Stimulated activated CD4-positive, alpha-beta T cell treated with anti-CD3 and anti-CD28 coated beads, Interleukin-2, amount 100 ng/mL, for 24 hours (primary cell): ENCODE measurements around the gene DENND2A.
A peak's percentile ranks its signal among the peaks of the same experiment; 100 is the strongest.
"Not testable (repeated sequence)": the region's sequence is repeated elsewhere in the genome, so short reads cannot be mapped to it uniquely, and the experiment has no call there.

Experiments used
- DNase-seq, 2 donors: peaks; one replicate each; pipeline ENCODE4 v3.0.0-alpha.2; 2020

DENND2A gene

GRCh38 chr7:140673774-140674155, 33.2 kb upstream of the DENND2A start:
- no peak for DNase-seq

- DNase-seq, result peak; percentile 61 to 65
Measured at GRCh38 chr7:140673063-140673773, 32.6 kb upstream of the DENND2A start.

- peak in 1 of 2 donors; percentile 71 for DNase-seq
Measured at GRCh38 chr7:140672382-140673062, 31.9 kb upstream of the DENND2A start, which contains the start of gene ADCK2. ADCK2 (plus strand) TSS chr7:140672945; CDS start chr7:140673331, 386 bp downstream.

- no peak for DNase-seq
Measured at GRCh38 chr7:140671966-140672365, 31.4 kb upstream of the DENND2A start.

GRCh38 chr7:140670343-140670935, 29.8 kb upstream of the DENND2A start:
- no peak for DNase-seq

- not testable (repeated sequence) for DNase-seq
Measured at GRCh38 chr7:140669862-140670261, 29.2 kb upstream of the DENND2A start.

GRCh38 chr7:140669352-140669751, 28.7 kb upstream of the DENND2A start:
- no peak for DNase-seq

- DNase-seq, result no peak
Measured at GRCh38 chr7:140668641-140669040, 28.0 kb upstream of the DENND2A start.

GRCh38 chr7:140667476-140667875, 26.9 kb upstream of the DENND2A start:
- no peak for DNase-seq

GRCh38 chr7:140662938-140663337, 22.3 kb upstream of the DENND2A start:
- not testable (repeated sequence) for DNase-seq

GRCh38 chr7:140661124-140661523, 20.5 kb upstream of the DENND2A start:
- no peak for DNase-seq

GRCh38 chr7:140659856-140660255, 19.2 kb upstream of the DENND2A start:
- no peak for DNase-seq

GRCh38 chr7:140657891-140658290, 17.3 kb upstream of the DENND2A start:
- DNase-seq, result no peak

- DNase-seq, result peak; percentile 37 to 45
Measured at GRCh38 chr7:140656548-140657515, 16.2 kb upstream of the DENND2A start.

- DNase-seq, result no peak
Measured at GRCh38 chr7:140655511-140656408, 15.1 kb upstream of the DENND2A start.

- no peak for DNase-seq
Measured at GRCh38 chr7:140654661-140655060, 14.0 kb upstream of the DENND2A start.

GRCh38 chr7:140654109-140654387, 13.4 kb upstream of the DENND2A start:
- DNase-seq, result no peak

- DNase-seq, result peak in 1 of 2 donors; percentile 30
Measured at GRCh38 chr7:140653319-140654108, 12.9 kb upstream of the DENND2A start.

GRCh38 chr7:140650367-140650766, 9.8 kb upstream of the DENND2A start:
- DNase-seq, result no peak

GRCh38 chr7:140649556-140650205, 9.1 kb upstream of the DENND2A start:
- no peak for DNase-seq
